Pancreas (tissue), 10 donors: Measurements from ENCODE around the gene STK24. TPM values are rescaled to one million over a fixed set of nuclear protein-coding genes. Genes with fewer than 3 reads are reported as not detected.

ENCODE experiments used
- ATAC-seq, 4 donors: fragments of 200-7000 bp; cut with Tn5 transposase; one replicate each; pipeline versions ENCODE4 v1.8.0 to v1.9.1; 2020; ENCODE audit warnings: mild to moderate bottlenecking in 4 of 4, moderate library complexity in 4 of 4
- DNase-seq, 6 donors: peaks; one replicate each; pipeline ENCODE4 v3.0.0-alpha.2; 2020
- FAIRE-seq: peaks from 2 replicates; lab custom pipeline; 2012; peaks lifted over from hg19 to GRCh38; lab: Jason Lieb, UNC
- H3K27ac ChIP-seq, 4 donors: fragments of 200-600 bp; sonication (generic); 1 replicate in 3 of 4; 2 replicates in 1 of 4; pipeline versions ENCODE4 v1.5.0 to v1.8.0; 2020
- H3K27me3 ChIP-seq, 4 donors: fragments of 200-600 bp; one replicate each; pipeline ENCODE4 v1.8.0; 2021
- H3K36me3 ChIP-seq, 3 donors: fragments of 200-600 bp; sonication (generic) in 1 of 3; one replicate each; pipeline versions ENCODE4 v1.5.0 to v1.8.0; 2020 to 2021
- H3K4me1 ChIP-seq, 3 donors: fragments of 200-600 bp; one replicate each; pipeline ENCODE4 v1.8.0; 2021
- H3K4me3 ChIP-seq, 4 donors: fragments of 200-600 bp; sonication (generic) in 2 of 4; one replicate each; pipeline versions ENCODE4 v1.5.0 to v1.8.0; 2020 to 2021
- H3K9me3 ChIP-seq, 4 donors: fragments of 200-600 bp; one replicate each; pipeline ENCODE4 v1.8.0; 2021
- WGBS, 2 donors: extraction: QIAGEN DNeasy Blood & Tissue Kit; methylation state at CpG; one replicate each; pipeline ENCODE4 v1.1.7; 2013; 5-methylcytosine and 5-hydroxymethylcytosine counted together
- intact Hi-C, 3 donors: fragments of 100-400 bp; cut with DNase I; formaldehyde crosslinking; loops; one replicate each; pipeline versions ENCODE4 v1.11.1 to v1.14.2; 2022
- polyA plus RNA-seq, 2 donors: library from polyadenylated mRNA; stranded (reverse); fragments of 200-250 nt; gene quantifications; one replicate each; pipeline ENCODE4 v1.2.3, GENCODE V29; 2013
- total RNA-seq, 6 donors: library from RNA; stranded (reverse); fragmentation: NEBNext Ultra II Directional in 4 of 6; extraction: Animal tissue kit (Norgen Biotek cat#: 25700) in 4 of 6; gene quantifications; one replicate each; pipeline versions ENCODE4 v1.2.1 to v1.2.4, GENCODE V29; 2021 to 2023
- TF ChIP-seq, protein P1 (sequence below), 4 donors: fragments of 200-600 bp; sonication (generic) in 3 of 4; IDR thresholded peaks; one replicate each; pipeline versions ENCODE4 v1.5.0 to v1.8.0; 2021; ENCODE audit warnings: antibody characterized with exemption in 4 of 4
- donor health status: healthy with polysubstance abuse.
- donor health status: DM: no; HTN: no; CAD: no; lungs with moderate emphysema.
- donor health status: DM: no; HTN: no; CAD: no.
- donor health status: control.
- donor health status: control.
- donor health status: Bipolar disorder and iron deficiency.
- donor health status: DM: yes; HTN: yes; CAD: no.
- donor health status: DM: no; HTN: no; CAD: no.
- donor health status: DM: no; HTN: no; CAD: no.
- donor health status: DM: yes; HTN: yes; CAD: no.

STK24 gene
- total and polyA plus RNA-seq, 8 donors = 15.5 to 55.7 (median 37.4) TPM

DNA sequence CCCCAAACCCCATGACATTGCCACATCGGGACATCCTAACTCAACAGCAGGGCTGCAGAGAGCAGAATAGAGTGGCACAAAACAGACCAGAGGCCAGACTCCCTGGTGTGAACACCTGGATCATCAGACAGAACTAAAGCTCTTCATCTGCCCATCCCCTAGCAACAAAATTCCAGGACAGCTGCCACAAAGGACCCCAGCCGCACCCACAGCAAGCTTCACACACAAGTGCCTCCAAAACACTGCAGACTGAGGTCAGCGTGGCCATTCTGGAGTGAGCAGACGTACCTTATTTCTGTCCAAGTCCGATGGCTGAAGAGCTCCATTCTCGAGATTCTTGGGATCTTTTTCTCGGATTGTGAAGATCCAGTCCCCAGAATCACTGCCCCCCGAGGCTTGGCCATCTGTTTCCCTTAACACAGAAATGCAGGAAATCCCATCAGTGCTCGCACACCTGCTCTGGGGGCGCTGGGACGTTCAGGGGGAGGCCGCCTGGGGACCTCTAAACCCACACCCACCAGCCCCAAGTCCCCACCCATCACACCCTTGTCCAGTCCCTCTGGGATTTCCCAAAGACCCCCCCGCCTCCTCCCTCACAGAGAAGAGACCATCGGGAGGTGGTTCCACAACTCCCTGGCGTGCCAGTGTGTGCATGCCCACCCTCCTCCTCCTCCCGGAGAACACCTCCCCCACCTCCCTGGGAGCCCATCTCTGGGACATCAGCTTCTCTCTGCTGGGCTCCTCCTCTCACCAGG is 115.2 kb downstream of the STK24 start:
- FAIRE-seq (no peak), DNase-seq (peak in 1 of 6 donors; percentile 34), ATAC-seq (no peak)
- Histone ChIP-seq H3K4me1 (peaks cover 11 to 14% (median 14%) of the 10 kb centered on the region in 3 donors), H3K36me3 (peaks cover 0 to 30% (median 4%) of the 10 kb centered on the region in 3 donors), H3K9me3 (no peaks in the 10 kb centered on the region), H3K4me3 (no peak overlapping the region), H3K27ac (no peak overlapping the region), H3K27me3 (no peaks in the 10 kb centered on the region)
- 93% methylated on average over 16 of the region's 16 CpGs for WGBS, 2 donors
- intact Hi-C loops = no loop called here
- TF ChIP-seq, protein P1, sequence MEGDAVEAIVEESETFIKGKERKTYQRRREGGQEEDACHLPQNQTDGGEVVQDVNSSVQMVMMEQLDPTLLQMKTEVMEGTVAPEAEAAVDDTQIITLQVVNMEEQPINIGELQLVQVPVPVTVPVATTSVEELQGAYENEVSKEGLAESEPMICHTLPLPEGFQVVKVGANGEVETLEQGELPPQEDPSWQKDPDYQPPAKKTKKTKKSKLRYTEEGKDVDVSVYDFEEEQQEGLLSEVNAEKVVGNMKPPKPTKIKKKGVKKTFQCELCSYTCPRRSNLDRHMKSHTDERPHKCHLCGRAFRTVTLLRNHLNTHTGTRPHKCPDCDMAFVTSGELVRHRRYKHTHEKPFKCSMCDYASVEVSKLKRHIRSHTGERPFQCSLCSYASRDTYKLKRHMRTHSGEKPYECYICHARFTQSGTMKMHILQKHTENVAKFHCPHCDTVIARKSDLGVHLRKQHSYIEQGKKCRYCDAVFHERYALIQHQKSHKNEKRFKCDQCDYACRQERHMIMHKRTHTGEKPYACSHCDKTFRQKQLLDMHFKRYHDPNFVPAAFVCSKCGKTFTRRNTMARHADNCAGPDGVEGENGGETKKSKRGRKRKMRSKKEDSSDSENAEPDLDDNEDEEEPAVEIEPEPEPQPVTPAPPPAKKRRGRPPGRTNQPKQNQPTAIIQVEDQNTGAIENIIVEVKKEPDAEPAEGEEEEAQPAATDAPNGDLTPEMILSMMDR (IDR thresholded peaks at IDR 0.05) = no peak

DNA sequence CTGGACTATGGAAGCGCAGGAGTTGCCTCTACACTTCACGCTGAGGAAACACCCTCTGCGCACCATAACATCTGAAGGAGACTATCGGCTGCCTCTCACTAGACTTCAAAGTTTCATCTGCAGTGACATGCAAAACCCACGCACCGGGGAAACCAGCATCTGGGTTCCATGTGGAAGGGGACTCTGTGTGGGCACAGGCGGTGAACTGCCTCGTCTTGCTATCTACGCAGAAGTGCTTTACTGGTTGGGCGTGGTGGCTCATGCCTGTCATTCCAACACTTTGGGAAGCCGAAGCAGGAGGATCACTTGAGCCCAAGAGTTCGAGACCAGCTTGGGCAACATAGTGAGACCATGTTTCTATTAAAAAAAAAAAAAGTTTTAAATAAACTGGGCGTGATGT is 116.4 kb downstream of the STK24 start:
- Histone ChIP-seq H3K27me3 (no peaks in the 10 kb centered on the region), H3K36me3 (peaks cover 0 to 30% (median 4%) of the 10 kb centered on the region in 3 donors), H3K9me3 (no peaks in the 10 kb centered on the region), H3K4me1 (peaks cover 1 to 3% (median 2%) of the 10 kb centered on the region in 3 donors), H3K27ac (no peak overlapping the region), H3K4me3 (no peak overlapping the region)
- FAIRE-seq (no peak), ATAC-seq (no peak), DNase-seq (no peak)
- TF ChIP-seq, protein P1 (IDR thresholded peaks at IDR 0.05) = no peak
- intact Hi-C loops = no loop called here
- 86 to 88% methylated on average over 13 of the region's 13 CpGs for WGBS, 2 donors

DNA sequence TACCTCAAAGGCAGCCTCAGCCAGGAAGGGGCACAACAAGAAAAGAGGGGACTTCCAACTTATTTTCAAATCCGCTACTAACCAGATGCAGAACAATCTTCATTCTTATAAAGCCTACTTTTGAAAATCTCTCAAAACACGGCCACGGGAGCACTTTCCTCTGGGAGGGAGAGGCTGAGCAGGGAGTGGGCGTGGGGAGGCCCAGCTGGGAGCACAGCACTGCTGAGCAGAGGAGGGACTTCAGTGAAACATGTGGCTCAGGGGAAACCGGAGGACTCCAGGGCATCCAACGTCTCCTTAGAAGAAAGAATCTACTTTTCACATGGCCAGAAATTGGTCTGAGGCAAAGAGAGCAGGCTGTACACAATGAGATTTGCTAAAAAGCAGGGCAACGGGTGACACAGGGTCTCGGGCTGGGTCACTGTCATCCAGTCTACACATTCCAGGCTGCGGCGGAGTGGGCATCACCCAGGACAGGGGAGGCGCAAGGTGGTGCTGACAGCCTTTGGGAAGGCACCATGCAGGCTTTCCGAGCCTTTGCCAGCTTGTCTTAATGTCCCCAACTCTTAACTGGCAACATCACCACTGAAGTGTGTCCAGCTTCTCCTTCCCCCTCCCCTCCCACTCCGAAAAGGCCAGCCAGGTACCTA is 117.1 kb downstream of the STK24 start:
- 90 to 94% methylated on average over 13 of the region's 13 CpGs for WGBS, 2 donors
- FAIRE-seq = no peak
- no peak for DNase-seq
- Histone ChIP-seq H3K36me3 (peaks cover 0 to 30% (median 4%) of the 10 kb centered on the region in 3 donors), H3K9me3 (no peaks in the 10 kb centered on the region), H3K4me3 (no peak overlapping the region), H3K27ac (no peak overlapping the region), H3K27me3 (no peaks in the 10 kb centered on the region), H3K4me1 (no peaks in the 10 kb centered on the region)
- intact Hi-C loops = loop anchor here in 1 of 3 donors (5.0 kb wide), 1 partner anchor 207 kb away; no protein-coding TSS in a partner anchor
- ATAC-seq = no peak
- TF ChIP-seq, protein P1 (IDR thresholded peaks at IDR 0.05) = no peak

DNA sequence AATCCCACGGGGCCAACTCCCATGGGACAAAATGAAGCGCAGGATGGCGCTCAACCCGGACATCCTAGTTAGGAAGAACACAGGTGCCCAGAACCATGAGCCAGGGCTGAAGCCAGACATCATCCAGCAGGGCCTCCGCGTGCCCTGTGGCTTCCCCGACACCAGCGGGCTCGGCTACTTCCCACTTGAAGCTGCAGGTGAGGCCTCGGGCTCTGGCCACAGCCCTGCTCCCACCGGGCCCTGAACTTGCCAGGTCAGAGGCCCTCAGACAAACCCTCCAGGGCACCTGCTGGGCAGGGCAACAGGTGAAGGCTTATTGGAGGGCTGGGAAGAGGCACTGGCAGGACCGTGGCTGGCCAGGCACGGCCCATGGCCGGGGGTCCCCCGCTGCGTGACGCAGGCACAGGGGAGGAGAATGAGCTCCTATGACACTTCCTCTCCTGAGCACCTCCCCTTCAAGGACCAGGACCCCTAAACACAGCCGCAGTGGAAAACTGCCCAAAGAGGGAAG is 117.7 kb downstream of the STK24 start:
- no peak overlapping the region for H3K4me3 ChIP-seq
- DNase-seq (peak in 2 of 6 donors; percentile 10 to 45), ATAC-seq (no peak), FAIRE-seq (no peak)
- peaks cover 0 to 30% (median 4%) of the 10 kb centered on the region in 3 donors for H3K36me3 ChIP-seq
- H3K9me3 ChIP-seq = no peaks in the 10 kb centered on the region
- TF ChIP-seq, protein P1 (IDR thresholded peaks at IDR 0.05) = no peak
- intact Hi-C loops = loop anchor here in 1 of 3 donors (5.0 kb wide), 1 partner anchor 208 kb away; no protein-coding TSS in a partner anchor
- no peaks in the 10 kb centered on the region for H3K4me1 ChIP-seq
- no peak overlapping the region for H3K27ac ChIP-seq
- 96% methylated on average over 18 of the region's 18 CpGs for WGBS, 2 donors
- H3K27me3 ChIP-seq = no peaks in the 10 kb centered on the region
